Fibroblast of villous mesenchyme (primary cell): Measurements from ENCODE around the gene OR5M8. TPM values are rescaled to one million over a fixed set of nuclear protein-coding genes. Genes with fewer than 3 reads are reported as not detected.

Source experiments
- DNase-seq: peaks from one replicate; pipeline ENCODE4 v3.0.0-alpha.2; 2010; ENCODE audit warnings: low read depth
- H3K4me3 ChIP-seq: 2 replicates; pipeline ENCODE4 v1.5.1; 2011; ENCODE audit warnings: low read depth, mild to moderate bottlenecking, low read length
- total RNA-seq: library from RNA; depleted of rRNA; stranded (reverse); fragments of >200 nt; gene quantifications from 2 replicates; pipeline ENCODE4 v1.2.3, GENCODE V29; 2012
- TF ChIP-seq, protein P1 (sequence below): IDR thresholded peaks from 2 replicates; pipeline ENCODE4 v1.5.1; 2012; ENCODE audit warnings: low read depth, mild to moderate bottlenecking, low read length; ENCODE audit not compliant: insufficient read depth

OR5M8 gene
- total RNA-seq, 1 donor, result not detected

DNA sequence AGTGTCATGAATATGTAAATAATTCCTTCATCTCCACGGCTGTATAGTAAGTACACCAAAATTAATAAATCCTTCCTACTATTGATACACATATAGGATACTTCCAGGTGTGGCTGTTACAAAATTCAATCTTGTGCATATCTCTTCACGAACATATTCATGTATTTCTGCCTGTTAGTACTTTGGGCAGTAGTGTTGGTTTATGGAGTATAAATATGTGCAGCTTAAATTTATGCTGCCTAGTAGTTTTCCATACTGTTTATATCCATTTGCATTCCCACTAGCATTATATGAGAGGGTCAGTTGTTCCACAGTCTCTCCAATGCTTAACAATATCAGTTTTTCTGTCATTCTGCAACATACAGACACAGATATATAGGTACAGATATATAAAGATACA is 3.9 kb upstream of the OR5M8 start:
- DNase-seq, result no peak

DNA sequence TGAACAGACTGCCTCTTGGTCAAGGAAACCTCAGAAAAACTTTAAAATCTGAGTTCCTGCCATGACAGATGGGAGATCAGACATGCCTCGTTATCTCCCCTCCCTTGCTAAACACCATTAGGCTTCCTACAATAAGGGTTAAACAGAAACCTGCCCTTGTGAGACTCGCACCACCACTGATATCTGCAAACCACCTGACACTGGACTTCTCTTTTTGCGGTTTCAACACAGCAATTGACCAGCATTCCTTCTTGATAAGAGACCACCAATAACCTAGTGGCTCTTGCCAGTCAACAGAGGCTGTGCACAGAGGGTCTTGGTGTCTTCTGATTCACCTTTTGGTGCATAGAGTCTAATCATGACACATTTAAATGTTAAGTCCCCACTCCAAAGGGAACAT is 4.4 kb downstream of the OR5M8 start:
- DNase-seq, result no peak
- TF ChIP-seq, protein P1, sequence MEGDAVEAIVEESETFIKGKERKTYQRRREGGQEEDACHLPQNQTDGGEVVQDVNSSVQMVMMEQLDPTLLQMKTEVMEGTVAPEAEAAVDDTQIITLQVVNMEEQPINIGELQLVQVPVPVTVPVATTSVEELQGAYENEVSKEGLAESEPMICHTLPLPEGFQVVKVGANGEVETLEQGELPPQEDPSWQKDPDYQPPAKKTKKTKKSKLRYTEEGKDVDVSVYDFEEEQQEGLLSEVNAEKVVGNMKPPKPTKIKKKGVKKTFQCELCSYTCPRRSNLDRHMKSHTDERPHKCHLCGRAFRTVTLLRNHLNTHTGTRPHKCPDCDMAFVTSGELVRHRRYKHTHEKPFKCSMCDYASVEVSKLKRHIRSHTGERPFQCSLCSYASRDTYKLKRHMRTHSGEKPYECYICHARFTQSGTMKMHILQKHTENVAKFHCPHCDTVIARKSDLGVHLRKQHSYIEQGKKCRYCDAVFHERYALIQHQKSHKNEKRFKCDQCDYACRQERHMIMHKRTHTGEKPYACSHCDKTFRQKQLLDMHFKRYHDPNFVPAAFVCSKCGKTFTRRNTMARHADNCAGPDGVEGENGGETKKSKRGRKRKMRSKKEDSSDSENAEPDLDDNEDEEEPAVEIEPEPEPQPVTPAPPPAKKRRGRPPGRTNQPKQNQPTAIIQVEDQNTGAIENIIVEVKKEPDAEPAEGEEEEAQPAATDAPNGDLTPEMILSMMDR, result no peak
- no peak overlapping the region for H3K4me3 ChIP-seq

More for the DNA sequence above, 3.9 kb upstream of the OR5M8 start:
- H3K4me3 ChIP-seq, result no peak overlapping the region
- TF ChIP-seq, protein P1, result no peak

- no peak for DNase-seq
- TF ChIP-seq, protein P1, result no peak
- no peak overlapping the region for H3K4me3 ChIP-seq
Observed at GRCh38 chr11:56474729-56475235, 16.4 kb downstream of the OR5M8 start.

GRCh38 chr11:56473252-56473651 is 17.9 kb downstream of the OR5M8 start, which contains the start of gene OR5M3:
TSS of gene OR5M3 (minus strand) at chr11:56473352. CDS start at chr11:56470497, 2,855 bp downstream.
- TF ChIP-seq, protein P1, result no peak
- no peak within 1 kb of the TSS for H3K4me3 ChIP-seq
- no peak for DNase-seq

DNA sequence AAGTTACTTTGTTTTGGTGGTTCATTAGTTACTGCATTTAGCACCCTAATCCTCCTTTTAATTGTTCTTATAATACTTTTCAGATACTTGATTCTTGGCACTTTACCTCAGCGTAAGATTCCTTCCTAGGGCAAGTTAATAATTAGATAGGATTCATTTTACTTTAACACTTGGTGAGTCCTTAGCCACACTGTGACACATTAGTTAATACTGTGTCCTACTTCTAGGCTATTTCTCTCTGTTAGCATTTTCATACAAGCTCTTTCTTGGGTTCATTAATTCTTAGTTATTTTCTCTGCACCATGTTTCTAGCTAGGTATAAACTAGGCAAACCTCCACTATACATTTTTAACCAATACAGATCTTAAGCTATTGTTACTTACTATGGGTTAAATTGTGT is 34.1 kb downstream of the OR5M8 start:
- H3K4me3 ChIP-seq, result no peak overlapping the region
- DNase-seq, result no peak
- TF ChIP-seq, protein P1, result no peak

GRCh38 chr11:56453521-56453920 is 37.6 kb downstream of the OR5M8 start:
- no peak for DNase-seq
- TF ChIP-seq, protein P1, result no peak
- no peak overlapping the region for H3K4me3 ChIP-seq

Other genes starting within 250 kb of the OR5M8 start
- gene OR5T3, start 239.1 kb downstream of the OR5M8 start, total RNA-seq, result not detected in 2 replicates
- gene OR5T1, start 217.2 kb downstream of the OR5M8 start, total RNA-seq, result not detected in 2 replicates
- gene OR8H1, start 199.1 kb downstream of the OR5M8 start, total RNA-seq, result not detected in 2 replicates
- gene OR8K3, start 176.2 kb downstream of the OR5M8 start, total RNA-seq, result not detected in 2 replicates
- gene OR8K1, start 145.3 kb downstream of the OR5M8 start, total RNA-seq, result not detected in 2 replicates
- gene OR8J1, start 137.1 kb downstream of the OR5M8 start, total RNA-seq, result not detected in 2 replicates
- not detected in 2 replicates for gene OR8U1, start 115.7 kb downstream of the OR5M8 start, total RNA-seq
- gene OR5AL1, start 78.7 kb downstream of the OR5M8 start, total RNA-seq, result not detected in 2 replicates
- gene OR5M3, start 18.0 kb downstream of the OR5M8 start, total RNA-seq, result not detected in 2 replicates
- not detected in 2 replicates for gene OR5M11, start 51.9 kb upstream of the OR5M8 start, total RNA-seq
- not detected in 2 replicates for gene OR5M10, start 86.4 kb upstream of the OR5M8 start, total RNA-seq
- not detected in 2 replicates for gene OR5M1, start 123.5 kb upstream of the OR5M8 start, total RNA-seq
- gene OR5AP2, start 151.1 kb upstream of the OR5M8 start, total RNA-seq, result not detected in 2 replicates
- gene OR5AR1, start 172.3 kb upstream of the OR5M8 start, total RNA-seq, result not detected in 2 replicates
- gene OR9G1, start 207.7 kb upstream of the OR5M8 start, total RNA-seq, result not detected in 2 replicates